Metanephros (tissue), 1 donor: ENCODE results near the gene AQP5. TPM values are rescaled to one million over a fixed set of nuclear protein-coding genes. Genes with fewer than 3 reads are reported as not detected.

Experiments
- total RNA-seq: library from RNA; depleted of rRNA; stranded (reverse); fragments of >200 nt; gene quantifications from one replicate; pipeline ENCODE4 v1.2.3, GENCODE V29; 2014

Gene AQP5
- 3.3 TPM for total RNA-seq

GRCh38 chr12:49961111-49961922 lies at the start of gene AQP5:
Gene AQP5, plus strand, starts transcription at chr12:49961872. Its CDS starts 146 bp downstream, at chr12:49962018.

GRCh38 chr12:49950273-49951251 lies 11.1 kb upstream of the AQP5 start, which contains the start of gene AQP2:
Gene AQP2, plus strand, starts transcription at chr12:49950737. Its CDS starts 94 bp downstream, at chr12:49950831.

GRCh38 chr12:49972641-49973360 lies 11.1 kb downstream of the AQP5 start, which contains the start of gene AQP6:
Gene AQP6, plus strand, starts transcription at chr12:49972947. Its CDS starts 227 bp downstream, at chr12:49973174.

Other genes with a start within 250 kb of the AQP5 start
- gene TMBIM6, start 220.3 kb upstream of the AQP5 start, total RNA-seq = 437 TPM
- 21.3 TPM for gene NCKAP5L, start 133.5 kb upstream of the AQP5 start, total RNA-seq
- 5.1 TPM for gene BCDIN3D, start 118.8 kb upstream of the AQP5 start, total RNA-seq
- gene FAIM2, start 58.0 kb upstream of the AQP5 start, total RNA-seq = 2.7 TPM
- 339 TPM for gene AQP2, start 11.1 kb upstream of the AQP5 start, total RNA-seq
- gene AQP6, start 11.1 kb downstream of the AQP5 start, total RNA-seq = 18.5 TPM
- 29.2 TPM for gene RACGAP1, start 63.6 kb downstream of the AQP5 start, total RNA-seq
- gene ASIC1, start 95.7 kb downstream of the AQP5 start, total RNA-seq = 3.9 TPM
- 110 TPM for gene SMARCD1, start 123.5 kb downstream of the AQP5 start, total RNA-seq
- gene GPD1, start 142.1 kb downstream of the AQP5 start, total RNA-seq = 60.8 TPM
- gene COX14, start 150.4 kb downstream of the AQP5 start, total RNA-seq = 48.9 TPM
- gene CERS5, start 205.5 kb downstream of the AQP5 start, total RNA-seq = 54.6 TPM